NCI-H146 (cell line): ENCODE measurements around the gene RBM41.
"Not testable (repeated sequence)": the region's sequence is repeated elsewhere in the genome, so short reads cannot be mapped to it uniquely, and the experiment has no call there.

Experiments
- DNase-seq: peaks from one replicate; lab custom pipeline; 2025; lab: John Stamatoyannopoulos, UW

RBM41 gene

GRCh38 chrX:107118322-107119147 lies at the start of gene RBM41:
RBM41 (minus strand) TSS chrX:107118822; CDS start chrX:107118773, 49 bp downstream.
- peak; percentile 80 for DNase-seq

- DNase-seq: no peak
Observed at GRCh38 chrX:107168257-107168656, 49.6 kb upstream of the RBM41 start.

- DNase-seq: no peak
Observed at GRCh38 chrX:107167163-107167921, 48.7 kb upstream of the RBM41 start.

GRCh38 chrX:107157618-107158017 lies 39.0 kb upstream of the RBM41 start:
- DNase-seq: not testable (repeated sequence)

- not testable (repeated sequence) for DNase-seq
Observed at GRCh38 chrX:107155621-107156430, 37.2 kb upstream of the RBM41 start.

GRCh38 chrX:107154787-107155620 lies 36.4 kb upstream of the RBM41 start:
- DNase-seq: peak; percentile 40

GRCh38 chrX:107153005-107153404 lies 34.4 kb upstream of the RBM41 start:
- no peak for DNase-seq

- DNase-seq: no peak
Observed at GRCh38 chrX:107146670-107147069, 28.0 kb upstream of the RBM41 start.

GRCh38 chrX:107135965-107136307 lies 17.3 kb upstream of the RBM41 start:
- no peak for DNase-seq

GRCh38 chrX:107135049-107135964 lies 16.7 kb upstream of the RBM41 start:
- DNase-seq: no peak

GRCh38 chrX:107123750-107124149 lies 5.1 kb upstream of the RBM41 start:
- DNase-seq: no peak

GRCh38 chrX:107119283-107119682 lies 661 bp upstream of the RBM41 start:
- DNase-seq: no peak

GRCh38 chrX:107117993-107118321 lies 665 bp downstream of the RBM41 start:
- no peak for DNase-seq

- no peak for DNase-seq
Observed at GRCh38 chrX:107107459-107107858, 11.2 kb downstream of the RBM41 start.

GRCh38 chrX:107102980-107103379 lies 15.6 kb downstream of the RBM41 start:
- no peak for DNase-seq

- DNase-seq: no peak
Observed at GRCh38 chrX:107076158-107076557, 42.5 kb downstream of the RBM41 start.

GRCh38 chrX:107057731-107058130 lies 60.9 kb downstream of the RBM41 start:
- DNase-seq: not testable (repeated sequence)

- DNase-seq: no peak
Observed at GRCh38 chrX:107054978-107055377, 63.6 kb downstream of the RBM41 start.

- DNase-seq: no peak
Observed at GRCh38 chrX:107050195-107050709, 68.4 kb downstream of the RBM41 start.

- no peak for DNase-seq
Observed at GRCh38 chrX:107047622-107048021, 71.0 kb downstream of the RBM41 start.
